ENCODE data around the gene COL20A1.

The COL20A1 gene

GRCh38 chr20:63343460-63344445, 50.8 kb downstream of the COL20A1 start:
- no peak for TF ChIP-seq CTCF (conservative IDR thresholded peaks at IDR 0.05; ENCODE audit: control insufficient read depth, insufficient read depth, low read depth, low read length)
- H3K4me3 ChIP-seq (ENCODE audit: control insufficient read depth, low read depth, low read length): no peak overlapping the region
- DNase-seq (ENCODE audit: low read depth): peak; percentile 6

GRCh38 chr20:63344616-63345327, 51.8 kb downstream of the COL20A1 start:
- no peak overlapping the region for H3K4me3 ChIP-seq (ENCODE audit: control insufficient read depth, low read depth, low read length)
- peak; percentile 77 for DNase-seq (ENCODE audit: low read depth)
- TF ChIP-seq CTCF (conservative IDR thresholded peaks at IDR 0.05; ENCODE audit: control insufficient read depth, insufficient read depth, low read depth, low read length): no peak

GRCh38 chr20:63345328-63346100, 52.5 kb downstream of the COL20A1 start:
- H3K4me3 ChIP-seq (ENCODE audit: control insufficient read depth, low read depth, low read length): no peak overlapping the region
- no peak for TF ChIP-seq CTCF (conservative IDR thresholded peaks at IDR 0.05; ENCODE audit: control insufficient read depth, insufficient read depth, low read depth, low read length)
- DNase-seq (ENCODE audit: low read depth): peak; percentile 9

- TF ChIP-seq CTCF (conservative IDR thresholded peaks at IDR 0.05; ENCODE audit: control insufficient read depth, insufficient read depth, low read depth, low read length): no peak
- DNase-seq (ENCODE audit: low read depth): no peak
- H3K4me3 ChIP-seq (ENCODE audit: control insufficient read depth, low read depth, low read length): no peak overlapping the region
These were observed 53.4 kb downstream of the COL20A1 start for GRCh38 chr20:63346131-63347080.

GRCh38 chr20:63347081-63347741, 54.2 kb downstream of the COL20A1 start:
- no peak for TF ChIP-seq CTCF (conservative IDR thresholded peaks at IDR 0.05; ENCODE audit: control insufficient read depth, insufficient read depth, low read depth, low read length)
- no peak for DNase-seq (ENCODE audit: low read depth)
- H3K4me3 ChIP-seq (ENCODE audit: control insufficient read depth, low read depth, low read length): no peak overlapping the region
